GM12878 (cell line): ENCODE measurements around the gene SRPRB. TPM values are rescaled to one million over a fixed set of nuclear protein-coding genes. Genes with fewer than 3 reads are reported as not detected.

Source experiments
- ATAC-seq: fragments of 200-7000 bp; cut with Tn5 transposase; 3 replicates; pipeline ENCODE4 v1.9.1; 2020; ENCODE audit warnings: mild to moderate bottlenecking, moderate library complexity
- BruUV-seq: library from RNA; stranded (reverse); fragments of 400-500 nt; replicated peaks from 2 replicates; lab custom pipeline; 2021; lab: Mats Ljungman, UMichigan
- CTCF ChIA-PET: fragments of 300-600 bp; sonication (Branson Sonifier 250); formaldehyde crosslinking; extraction: SDS; loops from one replicate; lab custom pipeline; 2021; ENCODE audit warnings: inconsistent platforms; lab: Yijun Ruan, JAX
- POLR2A ChIA-PET: fragments of 350-600 bp; formaldehyde crosslinking; extraction: SDS; loops from one replicate; lab custom pipeline; 2021; ENCODE audit warnings: inconsistent platforms; lab: Charles Lee
- RAD21 ChIA-PET: fragments of 300-600 bp; sonication (Branson Sonifier 250); formaldehyde crosslinking; loops from one replicate; lab custom pipeline; 2023; ENCODE audit warnings: antibody characterized with exemption; ENCODE audit not compliant: unreplicated experiment; lab: Charles Lee
- SMC1A ChIA-PET: fragments of 300-600 bp; sonication (Branson Sonifier 250); formaldehyde crosslinking; loops from one replicate; lab custom pipeline; 2023; ENCODE audit not compliant: unreplicated experiment, uncharacterized antibody; lab: Charles Lee
- DNase-seq: peaks from one replicate; pipeline ENCODE4 v3.0.0-alpha.2; 2011; ENCODE audit warnings: low read depth, low spot score
- FAIRE-seq: peaks from 3 replicates; lab custom pipeline; 2011; peaks lifted over from hg19 to GRCh38; lab: Jason Lieb, UNC
- H2AFZ ChIP-seq: 2 replicates; pipeline ENCODE4 v1.6.0; 2011; ENCODE audit warnings: low read depth, low read length, control low read depth; ENCODE audit not compliant: control insufficient read depth
- H3K27ac ChIP-seq: 2 replicates; pipeline ENCODE4 v1.5.1; 2011; ENCODE audit warnings: control low read depth; ENCODE audit not compliant: control insufficient read depth, insufficient read depth
- H3K27me3 ChIP-seq, 2 experiments: replicated peaks in 1 of 2; 2 replicates each; pipeline versions ENCODE4 v1.6.0 to v1.6.1; 2011; ENCODE audit warnings: low read length in 1 of 2; ENCODE audit not compliant: control insufficient read depth in 2 of 2, insufficient read depth in 2 of 2
- H3K36me3 ChIP-seq, 2 experiments: 2 replicates each; pipeline ENCODE4 v1.5.1; 2011; ENCODE audit warnings: low read length in 1 of 2; ENCODE audit not compliant: control insufficient read depth in 2 of 2, insufficient read depth in 2 of 2
- H3K4me1 ChIP-seq: 2 replicates; pipeline ENCODE4 v1.6.1; 2011; ENCODE audit warnings: mild to moderate bottlenecking, low read length, moderate library complexity, mixed read lengths; ENCODE audit not compliant: control insufficient read depth, insufficient read depth
- H3K4me2 ChIP-seq: 2 replicates; pipeline ENCODE4 v1.6.0; 2011; ENCODE audit warnings: control low read depth; ENCODE audit not compliant: control insufficient read depth, insufficient read depth
- H3K4me3 ChIP-seq: fragments of 200-600 bp; sonication (generic); 2 replicates; pipeline ENCODE4 v1.5.1; 2016
- H3K79me2 ChIP-seq: 2 replicates; pipeline ENCODE4 v1.6.0; 2011; ENCODE audit warnings: low read length; ENCODE audit not compliant: control insufficient read depth, insufficient read depth
- H3K9ac ChIP-seq: 2 replicates; pipeline ENCODE4 v1.8.0; 2011; ENCODE audit warnings: low read length, control low read depth, mixed read lengths; ENCODE audit not compliant: control insufficient read depth, insufficient read depth
- H3K9me3 ChIP-seq: replicated peaks from 3 replicates; pipeline ENCODE4 v1.5.1; 2011; ENCODE audit warnings: mild to moderate bottlenecking, low read length; ENCODE audit not compliant: control insufficient read depth, insufficient read depth
- H4K20me1 ChIP-seq: 2 replicates; pipeline ENCODE4 v1.6.0; 2011; ENCODE audit not compliant: control insufficient read depth, insufficient read depth
- CBX5 ChIP-seq: sonication (generic); IDR thresholded peaks from 2 replicates; pipeline ENCODE4 v1.6.1; 2016; ENCODE audit warnings: low read depth, moderate library complexity, mild to moderate bottlenecking, inconsistent platforms
- CREB1 ChIP-seq: IDR thresholded peaks from 2 replicates; pipeline ENCODE4 v1.6.1; 2012; ENCODE audit warnings: low read depth, mild to moderate bottlenecking, inconsistent platforms
- FOS ChIP-seq: IDR thresholded peaks from 3 replicates; pipeline ENCODE4 v1.6.1; 2011; ENCODE audit warnings: borderline replicate concordance; ENCODE audit not compliant: insufficient read length; ENCODE audit errors: extremely low read depth
- IKZF1 ChIP-seq: fragments of 450-650 bp; conservative IDR thresholded peaks from 2 replicates; pipeline ENCODE4 v1.6.1; 2017; ENCODE audit warnings: antibody characterized with exemption, mild to moderate bottlenecking
- JUND ChIP-seq: IDR thresholded peaks from 2 replicates; pipeline ENCODE4 v1.6.1; 2012; ENCODE audit warnings: low read depth, mild to moderate bottlenecking, low read length, improper control_type of control experiment, moderate library complexity
- KLF5 ChIP-seq: fragments of 450-650 bp; IDR thresholded peaks from 2 replicates; pipeline ENCODE4 v1.6.1; 2014; ENCODE audit warnings: mild to moderate bottlenecking; ENCODE audit not compliant: partially characterized antibody
- NR2C2 ChIP-seq: IDR thresholded peaks from 2 replicates; pipeline ENCODE4 v1.6.1; 2011; ENCODE audit warnings: borderline replicate concordance, low read depth; ENCODE audit not compliant: control insufficient read depth, insufficient read length
- PKNOX1 ChIP-seq: fragments of 450-650 bp; IDR thresholded peaks from 2 replicates; pipeline ENCODE4 v1.6.1; 2016; ENCODE audit warnings: mild to moderate bottlenecking
- RBBP5 ChIP-seq: fragments of 200-600 bp; sonication (generic); conservative IDR thresholded peaks from 2 replicates; pipeline ENCODE4 v1.6.1; 2016
- ZNF217 ChIP-seq: fragments of 450-650 bp; IDR thresholded peaks from 2 replicates; pipeline ENCODE4 v1.6.1; 2017; ENCODE audit warnings: antibody characterized with exemption, mild to moderate bottlenecking
- WGBS: methylation state at CpG from one replicate; pipeline ENCODE4 v1.1.6; 2016; ENCODE audit warnings: low lambda C conversion rate; ENCODE audit not compliant: insufficient replicate concordance, insufficient coverage; ENCODE audit errors: missing lambda C conversion rate; 5-methylcytosine and 5-hydroxymethylcytosine counted together
- in situ Hi-C: fragments of 300-500 bp; cut with MboI; formaldehyde crosslinking; loops from 9 replicates; pipeline ENCODE4 v1.14.3; 2018; ENCODE audit warnings: mixed read lengths
- intact Hi-C: fragments of 100-400 bp; cut with micrococcal nuclease; formaldehyde crosslinking; loops from one replicate; pipeline ENCODE4 v1.14.2; 2022; ENCODE audit not compliant: unreplicated experiment
- polyA plus RNA-seq, 11 experiments: library from polyadenylated mRNA; depleted of rRNA in 4 of 11; unstranded in 6 of 11; stranded (reverse) in 5 of 11; fragments of >200 nt; fragmentation: Nextera tagmentation in 4 of 11; fragmentation: Illumina TruSeq in 1 of 11; extraction: Ambion mirVana in 4 of 11; extraction: Trizol in 1 of 11; gene quantifications; 1 replicate in 1 of 11; 2 replicates in 10 of 11; pipeline versions ENCODE4 v1.2.1 to v1.2.3, GENCODE V29; 2011 to 2016; ENCODE audit warnings: inconsistent platforms in 2 of 11, missing spikeins in 2 of 11, low read depth in 1 of 11
- total RNA-seq, 4 experiments: library from RNA; depleted of rRNA in 3 of 4; stranded (reverse); fragments of >200 nt in 3 of 4; fragmentation: Illumina TruSeq in 1 of 4; extraction: Trizol in 1 of 4; gene quantifications; 2 replicates each; pipeline versions ENCODE4 v1.2.1 to v1.2.3, GENCODE V29; 2013 to 2021

SRPRB gene
- total and polyA plus RNA-seq, 10 of the 15 experiments (the other 5 are each of a cell fraction or from before 2014, with no cell fraction given): 30.6 to 107 (median 46.6) TPM

GRCh38 chr3:133837487-133838295 lies 32.1 kb downstream of the SRPRB start:
- CTCF ChIA-PET: no interaction called here
- TF ChIP-seq CREB1 (no peak), RBBP5 (no peak), JUND (no peak), PKNOX1 (no peak)
- in situ Hi-C loops (no loop called here), intact Hi-C loops (no loop called here)
- 40% methylated on average over 22 of the region's 22 CpGs for WGBS
- Histone ChIP-seq H3K79me2 (no peaks in the 10 kb centered on the region), H3K36me3 (no peaks in the 10 kb centered on the region; a peak in 1 of 4 replicates), H4K20me1 (no peaks in the 10 kb centered on the region), H3K4me3 (no peak overlapping the region), H2AFZ (no peak overlapping the region), H3K27me3 (peaks cover 3 to 4% of the 10 kb centered on the region in 2 experiments; a peak in 3 of 4 replicates), H3K27ac (no peak overlapping the region), H3K4me2 (no peak overlapping the region), H3K9me3 (no peaks in the 10 kb centered on the region), H3K4me1 (no peaks in the 10 kb centered on the region), H3K9ac (no peak overlapping the region)
- RAD21 ChIA-PET: no interaction called here
- FAIRE-seq (no peak), ATAC-seq (no peak), DNase-seq (no peak)
- BruUV-seq: no TSS peak
- POLR2A ChIA-PET: no interaction called here
- SMC1A ChIA-PET: no interaction called here

GRCh38 chr3:133838296-133838789 lies 32.7 kb downstream of the SRPRB start:
- ChIA-PET SMC1A (no interaction called here), CTCF (no interaction called here), RAD21 (no interaction called here), POLR2A (no interaction called here)
- TF ChIP-seq CBX5 (no peak), IKZF1 (no peak), NR2C2 (no peak), KLF5 (no peak), ZNF217 (no peak), FOS (no peak)
- Histone ChIP-seq H3K36me3 (no peaks in the 10 kb centered on the region; a peak in 1 of 4 replicates), H3K9ac (no peak overlapping the region), H3K79me2 (no peaks in the 10 kb centered on the region), H3K27me3 (peaks cover 3 to 4% of the 10 kb centered on the region in 2 experiments), H3K4me3 (no peak overlapping the region), H4K20me1 (no peaks in the 10 kb centered on the region), H3K4me1 (no peaks in the 10 kb centered on the region), H3K27ac (no peak overlapping the region), H2AFZ (no peak overlapping the region), H3K9me3 (no peaks in the 10 kb centered on the region), H3K4me2 (no peak overlapping the region)
- intact Hi-C loops: no loop called here
- 63% methylated on average over 4 of the region's 4 CpGs for WGBS
- no TSS peak for BruUV-seq
- FAIRE-seq (no peak), ATAC-seq (no peak), DNase-seq (no peak)
- in situ Hi-C loops: no loop called here
